Panc1 (cell line): ENCODE results near the gene TMEM81. TPM values are rescaled to one million over a fixed set of nuclear protein-coding genes. Genes with fewer than 3 reads are reported as not detected.

Experiments used
- ATAC-seq: fragments of 200-7000 bp; cut with Tn5 transposase; 2 replicates; pipeline ENCODE4 v1.9.1; 2020; ENCODE audit warnings: mild to moderate bottlenecking, moderate library complexity
- BruUV-seq: library from RNA; stranded (reverse); fragments of 400-500 nt; replicated peaks from 2 replicates; lab custom pipeline; 2021; lab: Mats Ljungman, UMichigan
- CTCF ChIA-PET: fragments of 300-600 bp; sonication (Branson Sonifier 250); formaldehyde crosslinking; loops from one replicate; lab custom pipeline; 2022; ENCODE audit warnings: antibody characterized with exemption; lab: Charles Lee
- POLR2A ChIA-PET: fragments of 300-600 bp; sonication (Branson Sonifier 250); formaldehyde crosslinking; loops from one replicate; lab custom pipeline; 2022; ENCODE audit warnings: antibody characterized with exemption; lab: Charles Lee
- DNase-seq: peaks from one replicate; pipeline ENCODE4 v3.0.0-alpha.2; 2010; ENCODE audit warnings: low read depth, low spot score
- H3K27ac ChIP-seq: 2 replicates; pipeline ENCODE4 v1.5.1; 2011; ENCODE audit warnings: mild to moderate bottlenecking, low read length, inconsistent platforms
- H3K27me3 ChIP-seq: fragments of 200-500 bp; sonication (Bioruptor generic); 2 replicates; pipeline ENCODE4 v1.6.0; 2014; ENCODE audit warnings: low read length, inconsistent platforms; ENCODE audit not compliant: control insufficient read depth, insufficient read depth
- H3K36me3 ChIP-seq: fragments of 200-500 bp; sonication (Bioruptor generic); 2 replicates; pipeline ENCODE4 v1.5.1; 2014; ENCODE audit warnings: inconsistent platforms, mild to moderate bottlenecking, low read length, moderate library complexity; ENCODE audit not compliant: control insufficient read depth, insufficient read depth
- H3K4me1 ChIP-seq: 2 replicates; pipeline ENCODE4 v1.5.1; 2011; ENCODE audit warnings: inconsistent platforms, mild to moderate bottlenecking, low read length, moderate library complexity; ENCODE audit not compliant: control insufficient read depth, insufficient read depth
- H3K4me3 ChIP-seq, 2 experiments: 2 replicates each; pipeline ENCODE4 v1.5.1; 2011 to 2012; ENCODE audit warnings: low read depth in 2 of 2, low read length in 2 of 2, mild to moderate bottlenecking in 2 of 2, inconsistent platforms in 1 of 2, moderate library complexity in 1 of 2
- H3K9me3 ChIP-seq: fragments of 200-500 bp; sonication (Bioruptor generic); 2 replicates; pipeline ENCODE4 v1.5.1; 2014; ENCODE audit warnings: low read depth, mild to moderate bottlenecking, inconsistent platforms, low read length, moderate library complexity; ENCODE audit not compliant: control insufficient read depth, insufficient read depth
- CTCF ChIP-seq: fragments of 450-650 bp; IDR thresholded peaks from 2 replicates; pipeline ENCODE4 v1.5.1; 2017; ENCODE audit warnings: mild to moderate bottlenecking
- POLR2AphosphoS5 ChIP-seq: IDR thresholded peaks from 2 replicates; pipeline ENCODE4 v1.6.1; 2012; ENCODE audit warnings: mild to moderate bottlenecking, low read depth, low read length, moderate library complexity
- REST ChIP-seq, 2 experiments: IDR thresholded peaks; 2 replicates each; pipeline ENCODE4 v1.6.1; 2011 to 2012; ENCODE audit warnings: low read depth in 2 of 2, control low read depth in 1 of 2, low read length in 1 of 2, mild to moderate bottlenecking in 1 of 2, moderate library complexity in 1 of 2; ENCODE audit not compliant: insufficient read depth in 1 of 2
- SIN3A ChIP-seq: IDR thresholded peaks from 2 replicates; pipeline ENCODE4 v1.6.1; 2012; ENCODE audit warnings: low read depth, mild to moderate bottlenecking, low read length, moderate library complexity, borderline replicate concordance; ENCODE audit not compliant: insufficient read depth
- TCF7L2 ChIP-seq: IDR thresholded peaks from 2 replicates; pipeline ENCODE4 v1.6.1; 2011; ENCODE audit warnings: mild to moderate bottlenecking, low read depth, low read length, inconsistent platforms
- in situ Hi-C: cut with HindIII; loops from 2 replicates; pipeline ENCODE4 v1.10.0; 2016; ENCODE audit warnings: low sequenced_read_pairs, low pct_unique_long_range_greater_than_20kb
- intact Hi-C: fragments of 100-400 bp; cut with micrococcal nuclease; formaldehyde crosslinking; loops from one replicate; pipeline ENCODE4 v1.10.0; 2022; ENCODE audit not compliant: unreplicated experiment
- total RNA-seq: library from RNA; stranded (reverse); gene quantifications from one replicate; pipeline ENCODE4 v1.2.1, GENCODE V29; 2021; ENCODE audit not compliant: unreplicated experiment

The TMEM81 gene
- total RNA-seq, 1 experiment from 2014 or later = 4.0 TPM

GRCh38 chr1:205088341-205088740 is 4.1 kb upstream of the TMEM81 start:
- Histone ChIP-seq H3K27me3 (no peaks in the 10 kb centered on the region), H3K4me3 (no peak overlapping the region), H3K9me3 (no peaks in the 10 kb centered on the region), H3K27ac (no peak overlapping the region), H3K4me1 (no peaks in the 10 kb centered on the region), H3K36me3 (0 out of 2 replicates have a peak, but pooled peaks cover 2% of the 10 kb centered on the region)
- ATAC-seq (no peak), DNase-seq (no peak)
- TF ChIP-seq POLR2AphosphoS5 (no peak), CTCF (no peak), TCF7L2 (no peak), SIN3A (no peak), REST (IDR thresholded peaks at IDR 0.05; ENCODE audit: insufficient read depth in 1 of 2, low read depth in 2 of 2, low read length in 1 of 2) (no peak)
- POLR2A ChIA-PET = no interaction called here
- in situ Hi-C loops (no loop called here), intact Hi-C loops (no loop called here)
- BruUV-seq = no TSS peak
- CTCF ChIA-PET = interaction anchor here (1.5 kb wide), 1 partner anchor 27 kb away, joined by 5 read pairs; no protein-coding TSS in a partner anchor

GRCh38 chr1:205082431-205082830 is 1.8 kb downstream of the TMEM81 start:
- no peak for DNase-seq
- BruUV-seq = no TSS peak
- ATAC-seq = no peak
- no peaks in the 10 kb centered on the region for H3K27me3 ChIP-seq
- no peaks in the 10 kb centered on the region for H3K9me3 ChIP-seq
- H3K36me3 ChIP-seq = no peaks in the 10 kb centered on the region
- no peak overlapping the region for H3K4me3 ChIP-seq
- ChIA-PET POLR2A (no interaction called here), CTCF (interaction anchor here (1.4 kb wide), 1 partner anchor 21 kb away, joined by 3 read pairs; no protein-coding TSS in a partner anchor)
- no peaks in the 10 kb centered on the region for H3K4me1 ChIP-seq
- no peak for TF ChIP-seq CTCF
- no peak for TF ChIP-seq POLR2AphosphoS5
- no peak for TF ChIP-seq REST (IDR thresholded peaks at IDR 0.05; ENCODE audit: insufficient read depth in 1 of 2, low read depth in 2 of 2, low read length in 1 of 2)
- TF ChIP-seq TCF7L2 = no peak
- no peak for TF ChIP-seq SIN3A
- no peak overlapping the region for H3K27ac ChIP-seq
- in situ Hi-C loops (no loop called here), intact Hi-C loops (no loop called here)
